ENCODE measurements around the gene HAAO. TPM values are rescaled to one million over a fixed set of nuclear protein-coding genes. Genes with fewer than 3 reads are reported as not detected.

HAAO gene
- total RNA-seq, 1 experiment from 2014 or later: 6.6 TPM

- Histone ChIP-seq H4K91ac (ENCODE audit: insufficient read length, low read depth, low read length) (no peak overlapping the region), H4K8ac (replicated peaks; ENCODE audit: insufficient read length, low read depth, low read length) (no peak overlapping the region), H4K20me1 (ENCODE audit: control insufficient read depth, insufficient read depth, insufficient read length) (no peaks in the 10 kb centered on the region), H3K9me3 (ENCODE audit: control insufficient read depth, low read depth, low read length) (peaks cover 7% of the 10 kb centered on the region), H3K79me1 (ENCODE audit: insufficient read depth, low read depth, low read length, poor library complexity, severe bottlenecking) (no peaks in the 10 kb centered on the region), H2BK5ac (ENCODE audit: insufficient read length, low read length) (no peak overlapping the region), H3K56ac (ENCODE audit: insufficient read length, low read depth, low read length) (no peak overlapping the region), H3T11ph (ENCODE audit: low read length) (no peak overlapping the region), H2AFZ (ENCODE audit: low read length) (no peak overlapping the region), H2AK5ac (ENCODE audit: insufficient read length, low read length) (no peak overlapping the region), H3K27me3 (ENCODE audit: insufficient read depth, low read length) (no peaks in the 10 kb centered on the region), H3K23ac (ENCODE audit: insufficient read length, low read depth, low read length) (no peak overlapping the region), H2BK15ac (ENCODE audit: low read depth, low read length) (no peak overlapping the region), H3K4me1 (ENCODE audit: insufficient read depth, low read length) (no peaks in the 10 kb centered on the region), H2BK12ac (ENCODE audit: insufficient read length, low read depth, low read length) (no peak overlapping the region), H2BK120ac (ENCODE audit: low read depth, low read length, poor library complexity, severe bottlenecking) (no peak overlapping the region), H3K18ac (ENCODE audit: insufficient read length, low read depth, low read length) (no peak overlapping the region), H2BK20ac (ENCODE audit: low read depth, low read length, poor library complexity, severe bottlenecking) (no peak overlapping the region), H3K4ac (ENCODE audit: low read depth, low read length) (no peak overlapping the region), H3K79me2 (ENCODE audit: insufficient read depth, low read length) (no peaks in the 10 kb centered on the region), H3K4me2 (ENCODE audit: insufficient read depth, insufficient read length, low read length) (no peak overlapping the region), H3K14ac (ENCODE audit: insufficient read depth, low read length) (no peak overlapping the region), H3K9ac (ENCODE audit: extremely low read depth, insufficient read length, low read length) (no peak overlapping the region), H4K5ac (ENCODE audit: insufficient read length, low read depth, low read length) (no peak overlapping the region), H3K27ac (ENCODE audit: insufficient read length, low read depth, low read length) (no peak overlapping the region), H3K23me2 (ENCODE audit: insufficient read length, low read depth, low read length, poor library complexity, severe bottlenecking) (no peaks in the 10 kb centered on the region)
- peaks cover 48 to 49% of the 10 kb centered on the region in 2 experiments for H3K9me3 Mint-ChIP-seq
- no peak for TF ChIP-seq CTCF (conservative IDR thresholded peaks at IDR 0.05)
- WGBS (ENCODE audit: extremely low coverage, insufficient read length, low lambda C conversion rate): no CpG with 5 or more reads among the region's 1 CpG
- no peak overlapping the region for H3K4me3 Mint-ChIP-seq
- DNase-seq: no peak
- no peak overlapping the region for H3K27ac Mint-ChIP-seq
- H3K36me3 Mint-ChIP-seq (ENCODE audit: insufficient read depth in 1 of 3, low read depth in 3 of 3): peaks cover 15 to 54% (median 40%) of the 10 kb centered on the region in 3 experiments
- H3K27me3 Mint-ChIP-seq (ENCODE audit: low read depth): no peaks in the 10 kb centered on the region; the same call in 1 of the 2 replicates
- H3K4me1 Mint-ChIP-seq: peaks cover 0 to 6% of the 10 kb centered on the region in 2 experiments; a peak in 2 of 4 replicates
Measured at GRCh38 chr2:42781181-42781580, 11.2 kb downstream of the HAAO start.

Data from H9 (cell line).